ENCODE results near the gene ARHGEF1. TPM values are rescaled to one million over a fixed set of nuclear protein-coding genes. Genes with fewer than 3 reads are reported as not detected.

ARHGEF1 gene
- total RNA-seq, 2 donors from 2014 or later: 255 to 337 TPM

DNA sequence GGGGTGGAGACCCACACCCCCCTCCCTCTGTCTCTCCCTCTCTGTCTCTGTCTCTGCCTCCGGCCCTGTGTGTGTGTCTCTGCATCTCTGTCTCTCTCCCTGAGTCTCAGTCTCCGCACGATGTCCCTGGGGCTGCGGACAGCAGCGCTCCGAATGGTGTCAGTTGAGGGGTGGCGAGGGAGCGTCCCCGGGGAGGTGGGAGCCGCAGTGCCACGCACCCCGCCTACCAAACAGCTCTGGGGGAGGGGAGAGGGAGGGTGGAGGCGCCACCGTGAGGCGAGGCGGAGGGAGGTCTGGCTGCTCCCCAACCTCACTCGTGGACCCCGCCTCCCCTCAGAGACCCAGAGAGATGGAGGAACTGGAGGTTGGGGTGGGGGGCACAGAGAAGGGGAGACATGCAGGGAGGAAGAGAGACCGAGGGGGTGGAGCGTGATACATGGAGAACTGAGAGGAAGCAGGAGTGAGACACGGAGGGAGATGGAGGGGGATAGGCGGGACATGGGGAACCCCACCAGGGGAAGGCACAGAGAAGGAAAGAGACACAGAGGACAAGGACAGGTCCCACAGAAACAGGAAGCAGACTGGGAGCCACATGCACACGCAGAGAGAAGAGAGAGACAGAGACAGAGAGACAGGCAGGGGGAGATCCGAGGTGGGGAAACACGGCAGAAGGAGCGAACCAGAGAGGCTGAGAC is 38.0 kb downstream of the ARHGEF1 start:
- peaks cover 10% of the 10 kb centered on the region for H3K4me1 Mint-ChIP-seq
- no peak for ATAC-seq (replicated peaks)
- no peak overlapping the region for H3K27ac Mint-ChIP-seq
- no peaks in the 10 kb centered on the region for H3K9me3 Mint-ChIP-seq
- H3K27me3 Mint-ChIP-seq: peaks cover 12% of the 10 kb centered on the region
- H3K36me3 Mint-ChIP-seq (ENCODE audit: low read depth): no peaks in the 10 kb centered on the region
- H3K4me3 Mint-ChIP-seq: no peak overlapping the region

DNA sequence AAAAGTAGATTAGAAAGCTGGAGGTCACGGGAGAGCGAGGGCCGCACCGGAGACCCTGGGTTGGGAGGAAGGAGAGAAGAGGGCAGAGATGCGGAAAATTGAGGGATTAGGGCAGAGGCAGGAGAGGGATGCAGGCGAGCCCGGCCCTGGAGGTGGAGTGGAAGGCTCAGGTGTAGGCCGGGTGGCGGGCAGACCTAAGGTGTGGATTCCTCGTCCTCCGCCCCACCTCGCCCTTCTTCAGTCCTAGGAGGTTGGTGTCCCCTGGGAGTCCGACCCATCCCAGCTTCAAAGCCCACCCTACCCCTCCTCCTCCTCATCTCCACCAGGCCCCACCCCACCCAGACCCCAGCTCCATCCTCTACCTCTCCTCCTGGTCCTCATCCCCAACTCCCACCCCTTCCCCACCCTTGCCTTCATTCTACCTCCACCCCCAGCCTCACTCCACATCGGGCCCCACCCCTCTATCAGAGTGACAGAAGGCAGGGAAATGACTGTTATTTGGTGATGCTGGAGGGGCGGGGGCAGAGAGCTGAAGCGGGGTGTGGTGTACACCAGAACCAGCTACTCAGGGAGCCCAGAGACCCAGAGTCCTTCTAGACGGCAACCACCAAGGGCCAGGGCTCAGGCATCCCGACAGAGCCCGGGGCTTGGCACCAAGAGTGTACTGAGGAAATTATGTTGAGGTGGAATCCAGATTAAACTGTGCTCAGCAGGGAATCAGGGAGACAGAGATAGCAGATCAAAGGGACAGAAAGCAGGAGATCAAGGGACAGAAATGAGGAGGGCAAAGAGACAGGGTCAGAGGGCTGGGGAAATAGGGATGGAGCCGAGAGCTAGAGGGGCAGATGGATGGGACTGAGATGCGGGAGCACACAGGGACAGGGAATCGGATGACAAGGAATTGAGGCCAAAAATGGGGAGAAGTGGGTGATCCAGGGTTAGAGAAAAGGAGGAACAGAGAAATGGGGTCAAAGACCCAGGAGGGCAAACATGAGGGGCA is 38.9 kb downstream of the ARHGEF1 start:
- H3K27me3 Mint-ChIP-seq: peaks cover 12% of the 10 kb centered on the region
- ATAC-seq (replicated peaks): no peak
- H3K4me3 Mint-ChIP-seq: no peak overlapping the region
- H3K4me1 Mint-ChIP-seq: peaks cover 10% of the 10 kb centered on the region
- H3K27ac Mint-ChIP-seq: no peak overlapping the region
- H3K9me3 Mint-ChIP-seq: no peaks in the 10 kb centered on the region
- no peaks in the 10 kb centered on the region for H3K36me3 Mint-ChIP-seq (ENCODE audit: low read depth)

DNA sequence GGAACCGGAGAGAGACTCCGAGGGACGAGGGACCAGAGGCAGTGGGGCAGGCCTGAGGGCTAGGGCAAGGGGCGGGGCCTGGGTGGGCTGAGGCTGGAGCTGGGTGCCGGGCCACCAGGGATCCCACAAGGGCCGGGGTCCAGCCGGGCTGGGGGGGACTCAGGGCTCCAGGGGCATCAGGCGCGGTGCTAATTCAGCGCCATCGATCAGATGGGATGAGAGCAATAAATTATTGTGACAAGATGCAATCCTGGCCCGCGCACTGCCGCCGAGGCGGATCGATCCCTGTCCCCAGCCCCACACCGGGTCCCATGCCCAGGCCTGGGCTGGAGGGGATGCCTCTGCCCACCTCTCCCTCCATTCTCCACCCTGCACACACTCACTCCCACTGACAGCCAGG is 39.6 kb downstream of the ARHGEF1 start:
- Mint-ChIP-seq H3K4me1 (peaks cover 10% of the 10 kb centered on the region), H3K9me3 (no peaks in the 10 kb centered on the region), H3K36me3 (ENCODE audit: low read depth) (no peaks in the 10 kb centered on the region), H3K4me3 (no peak overlapping the region), H3K27me3 (peaks cover 12% of the 10 kb centered on the region), H3K27ac (no peak overlapping the region)
- ATAC-seq (replicated peaks): no peak

DNA sequence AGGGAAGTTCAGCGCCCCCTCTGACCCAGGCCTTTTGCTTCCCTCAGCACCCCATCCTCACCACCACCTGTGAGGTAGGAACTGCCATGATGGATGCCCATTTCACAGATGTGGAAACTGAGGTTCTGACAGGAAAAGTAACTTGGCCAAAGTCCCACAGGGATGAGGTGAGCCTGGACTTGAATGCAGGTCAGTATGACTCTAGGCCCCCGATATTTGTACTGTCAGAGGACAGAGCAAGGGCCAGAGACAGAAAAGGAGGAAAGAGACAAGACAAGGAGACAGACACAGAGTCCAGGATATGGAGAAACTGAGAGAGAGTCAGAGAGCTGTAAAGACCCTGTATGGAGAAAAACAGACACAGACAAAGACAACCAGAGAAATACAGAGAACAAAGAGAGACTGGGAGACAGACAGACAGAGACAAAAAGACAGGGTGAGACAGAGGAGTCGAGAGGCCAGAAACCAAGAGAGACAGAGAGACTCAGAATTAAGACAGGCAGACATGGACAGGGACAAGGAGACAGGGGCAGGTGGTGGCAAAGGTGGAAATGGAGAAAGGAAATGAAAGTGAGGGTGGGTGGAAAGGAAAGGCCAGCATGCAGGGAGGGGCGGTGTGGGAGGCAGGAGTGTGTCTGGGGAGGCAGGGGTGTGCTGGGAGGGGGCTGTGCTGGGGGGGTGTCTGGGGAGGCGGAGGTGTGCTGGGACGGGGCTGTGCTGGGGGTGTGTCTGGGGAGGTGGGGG is 40.2 kb downstream of the ARHGEF1 start:
- H3K27ac Mint-ChIP-seq: peak overlapping the region; percentile 45
- no peaks in the 10 kb centered on the region for H3K36me3 Mint-ChIP-seq (ENCODE audit: low read depth)
- H3K9me3 Mint-ChIP-seq: no peaks in the 10 kb centered on the region
- no peak for ATAC-seq (replicated peaks)
- H3K27me3 Mint-ChIP-seq: peaks cover 12% of the 10 kb centered on the region
- no peak overlapping the region for H3K4me3 Mint-ChIP-seq
- peaks cover 10% of the 10 kb centered on the region for H3K4me1 Mint-ChIP-seq

DNA sequence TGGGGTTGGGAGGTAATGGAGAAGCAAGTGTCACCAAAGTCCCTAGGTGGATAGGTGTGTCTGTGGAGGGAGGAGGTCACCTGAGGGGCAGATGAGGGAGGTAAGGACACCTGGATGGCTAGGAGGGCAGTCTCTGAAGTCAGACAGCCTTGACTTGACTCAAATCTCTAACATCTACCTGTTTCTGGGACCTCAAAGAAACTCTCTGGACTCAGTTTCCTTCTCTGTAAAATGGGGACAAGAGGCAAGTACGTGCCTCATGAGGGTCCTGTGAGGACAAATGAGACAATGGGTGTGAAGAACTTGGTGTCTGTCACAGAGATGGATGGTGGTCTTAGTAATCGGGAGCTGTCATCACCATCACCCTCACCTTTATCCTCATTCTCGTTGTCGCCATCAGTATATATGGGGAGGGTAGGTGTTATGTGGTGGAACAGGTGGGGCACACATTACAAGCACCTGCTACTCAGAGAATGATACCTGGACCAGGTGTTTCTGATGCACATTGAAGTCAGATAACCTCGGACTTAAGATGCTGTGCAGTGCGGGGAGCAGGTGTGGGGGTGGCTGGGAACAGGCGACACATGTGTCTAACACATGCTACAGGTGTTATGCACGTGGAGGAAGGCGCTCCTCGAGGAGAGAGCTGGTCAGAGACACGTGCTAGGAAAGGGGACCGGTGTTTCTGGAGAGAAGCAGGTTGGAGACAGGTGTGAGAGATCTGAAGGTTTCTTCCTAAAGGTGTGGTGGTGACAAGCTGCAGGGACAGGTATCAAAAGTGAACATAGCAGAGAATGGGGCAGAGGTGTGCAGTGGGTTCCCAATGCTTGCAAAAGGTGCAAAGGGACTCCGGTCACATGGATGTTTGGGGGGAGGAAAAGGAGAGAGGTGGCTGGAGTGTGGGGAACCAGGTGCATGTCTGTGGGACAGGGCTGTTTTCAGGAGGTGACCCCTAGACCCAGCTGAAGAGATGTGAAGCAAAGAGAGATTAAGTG is 41.5 kb downstream of the ARHGEF1 start:
- Mint-ChIP-seq H3K4me1 (peaks cover 18% of the 10 kb centered on the region), H3K9me3 (no peaks in the 10 kb centered on the region), H3K27me3 (peaks cover 15% of the 10 kb centered on the region), H3K36me3 (ENCODE audit: low read depth) (no peaks in the 10 kb centered on the region), H3K27ac (no peak overlapping the region), H3K4me3 (no peak overlapping the region)
- ATAC-seq (replicated peaks): no peak

DNA sequence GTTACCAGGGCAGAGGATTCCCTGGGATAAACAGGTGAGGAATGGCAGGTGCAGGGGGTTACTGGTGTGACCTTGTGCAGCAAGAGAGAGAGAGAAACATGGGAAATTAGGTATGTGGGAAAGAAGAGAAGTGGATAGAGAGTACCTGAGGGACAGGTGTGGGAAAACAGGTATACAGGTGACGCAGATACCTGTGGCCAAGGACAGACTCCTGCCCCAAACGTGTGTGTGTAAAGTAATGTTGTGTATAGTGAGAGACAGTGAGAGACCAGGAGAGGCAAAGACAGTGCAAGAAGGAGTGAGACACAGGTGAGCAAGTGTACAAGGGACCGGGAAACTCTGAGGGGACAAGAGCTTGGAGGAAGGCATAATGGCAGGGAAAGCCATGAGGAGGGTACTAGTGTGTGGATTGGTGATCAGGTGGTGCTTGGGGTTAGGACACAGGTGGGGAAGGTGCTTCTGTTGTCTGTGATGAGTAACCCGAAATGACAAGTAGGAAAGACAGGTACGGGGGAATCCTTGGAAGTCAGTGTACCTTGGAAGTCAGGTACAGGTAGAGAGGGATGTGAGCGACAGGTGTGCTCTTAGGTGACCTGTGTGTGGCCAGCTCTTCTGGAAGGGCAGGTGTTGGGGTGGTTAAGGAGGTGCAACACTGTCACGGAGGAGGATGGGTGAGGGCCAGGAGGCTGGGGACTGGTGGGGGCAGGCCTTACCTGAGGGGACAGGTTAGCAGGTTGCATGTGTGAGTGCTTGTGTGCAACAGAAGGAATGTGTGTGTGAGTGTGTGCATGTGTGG is 42.4 kb downstream of the ARHGEF1 start:
- H3K9me3 Mint-ChIP-seq: no peaks in the 10 kb centered on the region
- H3K36me3 Mint-ChIP-seq (ENCODE audit: low read depth): no peaks in the 10 kb centered on the region
- peaks cover 18% of the 10 kb centered on the region for H3K4me1 Mint-ChIP-seq
- no peak overlapping the region for H3K4me3 Mint-ChIP-seq
- no peak for ATAC-seq (replicated peaks)
- H3K27me3 Mint-ChIP-seq: peaks cover 15% of the 10 kb centered on the region
- H3K27ac Mint-ChIP-seq: no peak overlapping the region

DNA sequence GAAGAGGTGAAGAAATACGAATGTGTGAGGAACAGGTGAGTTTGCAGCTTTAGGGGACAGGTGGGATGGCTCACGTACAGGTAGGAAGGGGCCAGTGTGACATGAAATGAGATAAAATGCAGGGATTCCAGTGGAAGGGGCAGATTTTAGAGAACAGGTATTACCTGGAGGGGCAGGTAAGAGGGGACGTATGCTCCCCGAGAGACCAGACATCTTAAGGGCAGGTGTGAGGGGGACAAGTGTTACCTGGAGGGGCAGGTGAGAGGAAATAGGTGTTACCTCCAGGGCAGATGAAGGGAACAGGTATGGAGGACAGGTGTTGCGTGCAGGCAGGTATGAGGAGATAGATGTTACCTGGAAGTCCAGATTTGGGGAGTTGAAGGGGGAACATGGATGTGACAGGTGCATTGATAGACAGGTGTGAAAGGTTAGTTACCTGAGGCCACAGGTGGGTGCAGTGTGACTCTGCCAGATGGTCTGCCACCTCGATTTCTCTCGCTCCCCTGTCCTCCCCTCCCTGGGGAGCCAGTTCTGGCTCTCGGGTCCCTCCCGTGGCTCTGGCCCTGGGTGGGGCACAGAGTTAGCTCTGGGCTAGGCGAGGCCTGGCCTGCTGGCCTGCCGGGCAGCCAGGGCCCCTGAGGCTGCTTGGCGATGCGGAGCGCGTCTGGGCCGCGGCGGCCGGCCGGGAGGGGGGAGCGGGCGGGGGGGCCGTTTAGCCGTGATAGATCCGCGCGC is 43.2 kb downstream of the ARHGEF1 start:
- ATAC-seq (replicated peaks): no peak
- Mint-ChIP-seq H3K4me3 (no peak overlapping the region), H3K27me3 (peaks cover 14% of the 10 kb centered on the region), H3K9me3 (no peaks in the 10 kb centered on the region), H3K36me3 (ENCODE audit: low read depth) (no peaks in the 10 kb centered on the region), H3K27ac (no peak overlapping the region), H3K4me1 (peaks cover 18% of the 10 kb centered on the region)

DNA sequence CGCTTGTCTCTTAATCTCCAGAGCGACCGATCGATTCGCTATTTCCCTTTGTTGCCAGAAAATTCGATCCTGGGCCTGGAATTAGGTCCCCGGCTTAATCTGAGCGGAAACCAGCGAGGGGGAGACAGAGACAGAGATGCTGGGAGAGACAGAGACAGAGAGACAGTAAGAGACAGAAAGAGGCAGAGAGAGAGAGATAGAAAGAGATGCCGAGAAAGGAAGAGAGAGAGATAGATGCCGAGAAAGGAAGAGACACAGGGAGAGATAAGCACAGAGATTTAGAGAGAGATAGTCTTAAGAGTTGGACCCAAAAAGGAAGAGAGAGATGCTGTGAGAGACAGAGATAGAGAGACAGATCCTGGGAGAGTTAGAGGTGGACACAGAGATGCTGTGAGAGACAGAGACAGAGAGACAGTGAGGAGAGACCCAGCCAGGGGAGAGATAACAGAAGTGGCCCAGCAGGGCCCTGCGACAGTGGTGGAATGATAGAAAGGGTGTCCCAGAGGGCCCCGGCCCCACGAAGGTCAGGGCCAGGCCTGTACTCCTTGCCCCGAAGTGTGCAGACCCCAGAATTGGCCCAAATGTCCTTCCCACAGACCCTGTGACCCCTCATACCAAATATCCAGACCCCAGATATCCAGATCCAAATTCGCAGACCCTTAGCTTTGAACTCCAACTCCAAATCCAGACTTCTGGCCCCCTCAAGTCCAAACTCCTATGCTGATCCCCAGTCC is 43.9 kb downstream of the ARHGEF1 start:
- Mint-ChIP-seq H3K9me3 (no peaks in the 10 kb centered on the region), H3K4me1 (peaks cover 18% of the 10 kb centered on the region), H3K36me3 (ENCODE audit: low read depth) (no peaks in the 10 kb centered on the region), H3K27me3 (peaks cover 11% of the 10 kb centered on the region), H3K4me3 (no peak overlapping the region), H3K27ac (no peak overlapping the region)
- ATAC-seq (replicated peaks): no peak

DNA sequence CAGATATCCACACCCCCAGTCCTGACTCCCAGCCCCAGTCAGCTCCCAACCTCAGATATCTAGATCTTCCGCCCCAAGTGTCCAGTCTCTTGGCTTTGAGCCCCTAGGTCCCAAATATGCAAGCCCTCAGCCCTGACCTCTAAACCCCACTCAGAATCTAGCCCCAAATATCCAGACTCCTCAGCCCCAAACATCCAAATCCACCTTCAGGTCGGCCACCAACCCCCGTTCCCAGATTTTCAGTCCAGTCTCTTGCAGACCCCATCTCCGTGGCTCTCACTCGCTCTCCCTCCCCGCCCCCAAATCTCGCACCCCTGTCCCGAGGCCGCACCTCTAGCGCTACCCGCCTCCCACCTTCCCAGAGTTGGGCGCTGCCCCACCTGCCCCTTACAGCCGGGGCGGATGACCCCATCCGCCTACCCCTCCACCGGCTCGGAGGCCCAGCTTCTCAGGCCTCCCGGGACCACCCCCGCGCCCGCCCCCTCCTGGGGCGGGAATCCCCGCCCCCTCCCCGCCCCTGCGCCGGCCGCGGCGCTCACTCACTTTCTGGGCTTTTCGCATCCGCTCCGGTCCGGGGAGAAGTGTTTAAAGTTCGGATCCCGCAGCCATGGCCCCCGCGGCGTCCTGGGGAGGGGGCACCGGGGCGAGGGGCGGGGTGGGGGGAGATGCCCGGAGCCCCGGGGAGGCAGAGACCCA is 44.7 kb downstream of the ARHGEF1 start:
- ATAC-seq (replicated peaks): peak; percentile 31
- peaks cover 7% of the 10 kb centered on the region for H3K27me3 Mint-ChIP-seq
- peaks cover 14% of the 10 kb centered on the region for H3K4me1 Mint-ChIP-seq
- peak overlapping the region; percentile 39 for H3K27ac Mint-ChIP-seq
- no peaks in the 10 kb centered on the region for H3K9me3 Mint-ChIP-seq
- no peaks in the 10 kb centered on the region for H3K36me3 Mint-ChIP-seq (ENCODE audit: low read depth)
- no peak overlapping the region for H3K4me3 Mint-ChIP-seq

DNA sequence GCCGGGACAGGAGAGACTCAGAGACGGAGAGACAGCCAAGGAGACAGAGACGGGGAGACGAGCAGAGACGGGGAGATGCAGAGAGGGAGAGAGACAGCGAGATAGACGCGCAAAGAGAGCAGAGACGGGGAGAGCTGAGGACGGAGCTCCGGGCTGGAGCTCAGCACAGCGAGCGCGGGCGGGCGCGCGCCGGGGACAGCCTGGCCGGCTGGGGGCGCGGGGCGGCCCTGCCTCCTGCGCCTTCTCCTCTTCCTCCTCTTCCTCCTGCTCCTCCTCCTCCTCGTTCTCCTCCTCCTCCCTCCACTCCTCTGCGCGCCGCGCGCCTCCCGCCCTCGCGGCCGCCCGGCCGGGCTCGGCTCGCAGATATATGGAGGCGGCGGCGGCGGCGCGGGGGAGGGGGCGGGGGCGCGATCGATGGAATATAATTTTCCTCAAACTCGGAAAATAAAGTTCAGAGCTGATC is 45.3 kb downstream of the ARHGEF1 start, which contains the start of gene ERFL:
Gene ERFL, minus strand, starts transcription at position 229 of the 463 bp plus-strand sequence. CDS start 15,530 bp downstream, outside the sequence.
- ATAC-seq (replicated peaks): peak; percentile 68
- H3K27ac Mint-ChIP-seq: peak within 1 kb of the TSS; percentile 79
- H3K4me1 Mint-ChIP-seq: peaks cover 11% of the 10 kb centered on the region
- H3K27me3 Mint-ChIP-seq: peaks cover 5% of the 10 kb centered on the region
- no peak within 1 kb of the TSS for H3K4me3 Mint-ChIP-seq
- no peaks in the 10 kb centered on the region for H3K9me3 Mint-ChIP-seq
- no peaks in the 10 kb centered on the region for H3K36me3 Mint-ChIP-seq (ENCODE audit: low read depth)

DNA sequence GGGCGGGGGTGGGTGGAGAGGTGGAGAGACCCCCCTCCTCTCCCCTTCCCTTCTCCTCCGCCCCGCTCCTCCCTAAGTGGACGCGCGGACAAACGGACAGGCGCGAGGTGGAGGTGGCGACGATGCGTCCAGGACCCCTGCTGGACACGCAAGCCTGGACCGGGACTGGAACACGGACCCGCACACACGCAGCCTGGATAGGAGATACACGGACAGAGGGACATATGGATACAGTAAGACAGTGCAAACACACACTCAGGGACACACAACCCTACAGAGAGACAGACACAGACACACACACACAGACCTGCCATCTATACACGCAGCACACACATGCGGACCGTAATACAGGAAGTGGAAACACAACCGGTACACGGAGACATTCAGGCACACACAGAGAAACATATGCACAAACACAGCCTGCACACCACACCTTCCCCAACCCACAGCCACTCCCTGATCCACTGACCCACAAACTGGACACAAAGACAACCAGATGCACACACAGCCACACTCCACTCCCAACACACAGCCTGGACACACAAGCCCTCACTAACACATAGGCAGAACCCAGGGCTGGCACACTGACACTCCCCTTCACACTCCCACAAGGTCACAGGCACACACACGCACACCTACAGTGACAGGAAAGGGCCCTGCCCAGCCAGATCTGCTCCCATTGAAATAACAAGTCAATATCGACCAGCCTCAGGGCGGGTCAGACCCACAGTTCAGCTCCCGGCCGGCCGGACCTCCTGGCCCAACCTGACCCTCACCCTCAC is 46.0 kb downstream of the ARHGEF1 start:
- Mint-ChIP-seq H3K36me3 (ENCODE audit: low read depth) (no peaks in the 10 kb centered on the region), H3K27ac (peak overlapping the region; percentile 79), H3K9me3 (no peaks in the 10 kb centered on the region), H3K4me1 (peaks cover 13% of the 10 kb centered on the region), H3K27me3 (peaks cover 3% of the 10 kb centered on the region), H3K4me3 (no peak overlapping the region)
- ATAC-seq (replicated peaks): peak; percentile 69
